ENCODE measurements around the gene TMEM51. TPM values are rescaled to one million over a fixed set of nuclear protein-coding genes. Genes with fewer than 3 reads are reported as not detected.

The TMEM51 gene
- total RNA-seq, 4 donors from 2014 or later: 8.5 to 10.3 (median 9.1) TPM

- 87 to 88% methylated on average over 8 of the region's 8 CpGs for WGBS, 2 donors
- intact Hi-C loops (cut with DNase I; ENCODE audit: low total_unique reads): no loop called here
- no peak overlapping the region for H3K4me3 ChIP-seq (ENCODE audit: low read depth, poor library complexity, severe bottlenecking)
- no peak for TF ChIP-seq CTCF (IDR thresholded peaks at IDR 0.05)
- TF ChIP-seq POLR2A (IDR thresholded peaks at IDR 0.05): no peak
- no peak for DNase-seq (ENCODE audit: low spot score in 2 of 2)
These were observed 37.7 kb downstream of the TMEM51 start for GRCh38 chr1:15191267-15191666.

GRCh38 chr1:15191770-15192169 is 38.2 kb downstream of the TMEM51 start:
- intact Hi-C loops (cut with DNase I; ENCODE audit: low total_unique reads): no loop called here
- WGBS, 2 donors: 76 to 84% methylated on average over 13 of the region's 13 CpGs
- DNase-seq (ENCODE audit: low spot score in 2 of 2): no peak
- no peak overlapping the region for H3K4me3 ChIP-seq (ENCODE audit: low read depth, poor library complexity, severe bottlenecking)
- no peak for TF ChIP-seq CTCF (IDR thresholded peaks at IDR 0.05)
- TF ChIP-seq POLR2A (IDR thresholded peaks at IDR 0.05): no peak

- 88 to 90% methylated on average over 12 of the region's 12 CpGs for WGBS, 2 donors
- intact Hi-C loops (cut with DNase I; ENCODE audit: low total_unique reads): no loop called here
- no peak for DNase-seq (ENCODE audit: low spot score in 2 of 2)
- no peak overlapping the region for H3K4me3 ChIP-seq (ENCODE audit: low read depth, poor library complexity, severe bottlenecking)
- no peak for TF ChIP-seq POLR2A (IDR thresholded peaks at IDR 0.05)
- no peak for TF ChIP-seq CTCF (IDR thresholded peaks at IDR 0.05)
These were observed 39.5 kb downstream of the TMEM51 start for GRCh38 chr1:15192916-15193550.

GRCh38 chr1:15195420-15196052 is 42.0 kb downstream of the TMEM51 start:
- intact Hi-C loops (cut with DNase I; ENCODE audit: low total_unique reads): no loop called here
- DNase-seq (ENCODE audit: low spot score in 2 of 2): no peak
- TF ChIP-seq CTCF (IDR thresholded peaks at IDR 0.05) (no peak), POLR2A (IDR thresholded peaks at IDR 0.05) (no peak)
- WGBS, 2 donors: 65 to 81% methylated on average over 9 of the region's 9 CpGs
- H3K4me3 ChIP-seq (ENCODE audit: low read depth, poor library complexity, severe bottlenecking): no peak overlapping the region

GRCh38 chr1:15196069-15196468 is 42.5 kb downstream of the TMEM51 start:
- 73 to 90% methylated on average over 9 of the region's 9 CpGs for whole genome bisulfite sequencing, 2 donors
- intact Hi-C loops (cut with DNase I; ENCODE audit: low total_unique reads): no loop called here
- no peak for TF ChIP-seq CTCF (IDR thresholded peaks at IDR 0.05)
- no peak for TF ChIP-seq POLR2A (IDR thresholded peaks at IDR 0.05)

More at GRCh38 chr1:15196069-15196468, 42.5 kb downstream of the TMEM51 start:
- DNase-seq (ENCODE audit: low spot score in 2 of 2): no peak
- H3K4me3 ChIP-seq (ENCODE audit: low read depth, poor library complexity, severe bottlenecking): no peak overlapping the region

All from lower leg skin (tissue), 4 donors.